Renal cortex interstitium (tissue), 11 donors: Measurements from ENCODE around the gene IFI27L1. TPM values are rescaled to one million over a fixed set of nuclear protein-coding genes. Genes with fewer than 3 reads are reported as not detected.

ENCODE experiments used
- DNase-seq, 11 donors: peaks; one replicate each; pipeline ENCODE4 v3.0.0-alpha.2; 2013; ENCODE audit warnings: low read depth in 9 of 11, low spot score in 4 of 11; ENCODE audit errors: extremely low read depth in 1 of 11
- polyA plus RNA-seq, 3 donors: library from polyadenylated mRNA; unstranded; fragments of 120-200 nt; gene quantifications; one replicate each; pipeline ENCODE4 v1.2.1, GENCODE V29; 2013; ENCODE audit not compliant: insufficient read length in 3 of 3

IFI27L1 gene
- polyA plus RNA-seq, 3 donors = 24.3 to 35.8 (median 28.0) TPM

DNA sequence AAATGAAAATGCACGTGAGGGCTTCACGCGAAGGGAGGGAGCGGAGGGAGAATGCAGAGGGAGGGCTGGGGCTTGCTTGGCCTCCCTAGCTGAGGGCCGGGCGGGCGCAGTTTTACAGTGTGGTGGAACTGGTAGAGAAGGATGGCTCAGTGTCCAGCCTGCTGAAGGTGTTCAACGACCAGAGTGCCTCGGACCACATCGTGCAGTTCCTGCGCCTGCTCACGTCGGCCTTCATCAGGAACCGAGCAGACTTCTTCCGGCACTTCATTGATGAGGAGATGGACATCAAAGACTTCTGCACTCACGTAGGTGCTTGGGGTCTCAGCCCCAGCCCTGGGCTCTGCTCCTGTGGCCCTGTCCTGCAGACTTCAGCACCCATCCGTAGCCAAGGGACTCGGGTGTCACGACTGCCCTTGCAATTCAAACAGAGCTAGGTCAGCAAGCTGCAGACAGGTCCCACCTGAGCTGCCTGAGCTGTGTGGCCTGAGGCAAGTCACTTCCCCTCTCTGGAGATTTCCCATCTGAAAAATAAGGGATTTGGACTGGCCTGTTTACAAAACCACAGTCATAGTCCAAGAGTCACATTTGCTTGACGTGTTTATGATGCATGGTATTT is 36.5 kb upstream of the IFI27L1 start:
- DNase-seq = no peak

DNA sequence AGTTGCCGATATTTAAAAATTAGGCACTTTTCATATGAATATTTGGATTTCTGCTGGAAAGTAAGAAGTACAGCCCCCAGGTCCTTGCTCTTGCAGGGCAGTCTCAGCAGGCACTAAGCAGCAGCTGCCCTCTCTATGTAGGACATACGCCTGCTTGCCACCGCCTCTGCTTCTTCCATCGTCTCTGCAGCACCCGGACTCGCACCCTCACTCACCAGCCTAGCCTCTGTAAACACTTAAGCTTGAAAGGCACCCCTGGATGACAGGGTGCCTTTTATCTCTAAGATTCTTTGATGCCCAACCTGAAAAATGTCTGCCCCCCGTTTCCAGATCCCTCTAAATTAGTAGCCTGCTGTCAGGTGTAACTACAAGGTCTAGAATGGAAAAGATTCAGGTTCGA is 36.0 kb upstream of the IFI27L1 start:
- no peak for DNase-seq

DNA sequence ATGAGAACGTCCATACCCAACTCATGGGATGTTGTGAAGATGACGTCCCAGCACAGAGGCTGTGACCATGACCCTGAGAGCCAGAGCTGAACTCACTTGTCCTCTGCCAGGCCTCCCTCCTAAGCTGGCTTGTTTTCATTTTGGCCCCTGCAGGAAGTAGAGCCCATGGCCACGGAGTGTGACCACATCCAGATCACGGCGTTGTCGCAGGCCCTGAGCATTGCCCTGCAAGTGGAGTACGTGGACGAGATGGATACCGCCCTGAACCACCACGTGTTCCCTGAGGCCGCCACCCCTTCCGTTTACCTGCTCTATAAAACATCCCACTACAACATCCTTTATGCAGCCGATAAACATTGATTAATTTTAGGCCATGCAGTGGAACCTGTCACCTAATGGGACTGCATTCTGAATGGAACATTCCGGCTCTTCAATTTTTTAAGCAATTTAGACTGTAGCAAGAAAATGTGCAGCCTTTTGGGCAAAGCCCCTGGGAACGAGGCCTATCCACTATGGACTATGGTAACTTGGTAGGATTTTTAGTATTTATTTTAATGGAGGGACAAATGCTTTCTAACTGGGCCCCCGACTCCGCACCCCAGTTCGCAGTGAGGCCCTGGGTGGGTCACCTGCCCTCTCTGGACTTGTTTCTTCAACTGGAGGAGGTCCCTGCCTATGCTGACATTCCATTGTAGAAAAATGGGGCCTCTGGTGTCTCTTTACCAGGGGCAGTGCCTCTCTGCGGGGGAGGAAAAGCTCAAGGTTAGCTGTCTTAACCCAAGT is 35.4 kb upstream of the IFI27L1 start:
- DNase-seq = no peak

DNA sequence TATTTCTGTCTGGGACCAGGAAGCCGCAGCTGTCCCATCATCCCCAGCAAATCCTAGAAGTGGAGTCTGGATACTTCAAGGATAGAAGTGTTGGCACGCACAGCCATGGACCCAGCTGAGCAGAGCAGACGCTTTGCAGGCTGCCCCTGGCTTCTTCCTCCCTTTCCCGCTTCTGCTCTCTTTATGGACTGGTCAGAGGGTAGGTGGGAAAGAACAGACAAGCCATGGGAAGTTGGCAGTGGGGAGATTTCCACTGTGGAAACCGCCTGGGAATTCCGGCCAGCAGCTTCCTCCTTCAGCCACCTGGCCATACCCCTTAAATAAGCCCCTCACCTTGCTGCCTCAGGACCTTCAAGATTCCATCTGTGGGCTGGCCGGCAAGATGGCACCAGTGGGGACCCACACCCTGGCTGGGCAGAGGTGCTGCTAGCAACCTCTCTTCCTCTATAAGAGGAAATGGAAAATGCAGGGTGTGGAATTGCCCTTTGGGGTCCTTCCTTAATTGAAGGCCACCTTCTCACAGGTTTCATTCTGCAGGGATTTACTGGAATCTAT is 34.3 kb upstream of the IFI27L1 start:
- no peak for DNase-seq

- DNase-seq = no peak
These were observed 33.5 kb upstream of the IFI27L1 start for GRCh38 chr14:94047581-94047980.

DNA sequence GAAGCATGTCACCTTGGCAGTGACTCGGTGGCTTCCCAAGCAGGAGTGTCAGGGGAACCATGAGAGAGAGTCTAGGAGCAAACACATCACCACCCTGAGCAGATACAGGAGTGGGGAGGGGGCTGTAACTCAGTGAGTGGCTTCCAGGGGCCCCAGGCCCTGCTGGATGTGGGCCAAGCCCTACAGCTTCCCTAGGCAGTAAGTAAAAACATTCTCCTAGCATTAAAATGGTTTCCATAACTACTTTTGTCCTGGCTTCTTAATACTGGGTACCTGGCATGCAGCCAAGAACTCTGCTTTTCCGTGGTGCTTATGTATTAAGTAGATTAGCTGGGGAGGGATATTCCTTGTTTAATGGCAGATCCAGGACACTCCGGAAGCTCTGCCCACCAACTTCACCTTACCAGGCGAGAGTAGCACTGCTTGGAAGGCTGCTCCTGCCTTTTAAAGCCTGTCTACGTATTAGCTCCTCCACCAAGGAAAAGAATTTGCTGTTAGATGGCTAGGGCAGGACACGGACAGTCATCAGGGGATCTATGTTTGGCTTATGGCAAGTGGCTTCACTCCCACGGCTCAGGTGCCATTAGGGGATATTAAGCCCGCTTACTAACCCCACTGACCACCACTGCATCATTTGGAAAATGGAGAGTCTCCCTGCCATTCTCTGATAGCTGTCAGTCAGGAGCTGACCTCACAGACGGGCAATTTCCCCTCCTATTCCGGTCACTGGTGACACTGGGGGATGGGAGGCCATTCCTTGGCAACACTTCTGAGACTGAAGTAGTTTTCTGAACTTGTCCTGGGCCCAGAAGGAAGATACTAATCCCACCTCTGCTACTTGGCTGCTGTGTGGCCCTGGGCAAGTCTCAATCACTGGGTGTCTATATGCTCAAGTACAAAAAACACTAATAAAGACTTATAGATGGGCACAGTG is 32.2 kb upstream of the IFI27L1 start:
- no peak for DNase-seq

GRCh38 chr14:94049625-94050023 is 31.5 kb upstream of the IFI27L1 start:
- no peak for DNase-seq

- no peak for DNase-seq
These were observed 30.8 kb upstream of the IFI27L1 start for GRCh38 chr14:94050231-94050880.

DNA sequence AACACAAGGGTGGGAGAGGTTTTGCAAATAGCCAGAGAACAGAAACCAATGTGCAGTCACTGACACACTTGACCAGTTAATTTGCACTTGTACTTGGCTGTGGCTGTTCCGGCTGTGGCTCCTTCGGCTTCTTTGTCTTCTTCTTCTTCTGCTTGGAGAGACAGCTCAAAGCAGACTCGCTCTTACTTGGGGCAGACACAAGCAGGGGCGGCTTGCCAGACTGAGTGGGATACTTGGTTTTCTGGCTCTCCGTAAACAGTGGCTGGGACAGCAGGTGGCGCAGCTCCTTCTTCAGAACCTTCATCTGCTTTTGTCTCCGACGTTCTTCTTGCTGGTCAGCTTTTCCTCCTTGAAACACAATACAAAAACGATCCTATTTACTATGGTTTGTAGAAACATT is 30.0 kb upstream of the IFI27L1 start:
- DNase-seq = no peak

DNA sequence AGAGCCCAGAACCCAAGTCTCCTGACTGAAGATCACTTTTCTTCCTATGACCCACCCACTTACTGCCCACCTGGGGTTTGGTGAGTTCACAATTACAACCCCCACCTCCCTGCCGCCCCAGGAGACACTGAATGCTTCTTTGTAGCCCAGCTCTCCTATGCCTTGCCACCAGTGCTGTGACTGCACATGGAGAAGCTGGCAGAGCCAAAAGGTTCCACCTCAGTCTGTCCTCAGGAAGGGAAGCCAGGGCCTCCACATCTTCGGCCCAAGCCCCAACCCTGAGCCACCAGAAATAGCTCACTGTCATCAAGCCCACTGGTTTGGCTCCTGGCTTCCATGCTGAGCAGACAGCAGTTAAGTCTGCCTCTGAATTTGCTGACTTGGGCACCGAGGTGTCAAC is 29.3 kb upstream of the IFI27L1 start:
- DNase-seq = no peak

DNA sequence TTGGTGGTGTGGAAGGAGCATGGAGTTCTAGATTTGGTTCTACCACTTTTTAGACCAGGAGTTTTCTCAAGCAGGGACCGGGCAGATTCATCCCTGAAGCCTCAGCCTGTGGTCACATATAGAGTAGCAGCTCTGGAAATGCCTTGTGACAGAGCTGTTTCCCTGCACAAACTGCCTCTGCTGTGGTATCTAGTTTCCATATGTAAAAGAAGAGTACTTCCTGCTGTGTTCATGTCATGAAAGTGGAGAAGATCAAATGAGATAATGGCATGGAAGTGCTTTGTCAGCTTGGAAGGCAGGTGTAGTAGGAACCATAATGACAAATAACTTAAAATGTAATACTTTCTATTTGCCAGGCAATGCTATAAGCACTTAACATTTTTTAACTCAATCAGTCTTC is 28.9 kb upstream of the IFI27L1 start:
- DNase-seq = no peak

DNA sequence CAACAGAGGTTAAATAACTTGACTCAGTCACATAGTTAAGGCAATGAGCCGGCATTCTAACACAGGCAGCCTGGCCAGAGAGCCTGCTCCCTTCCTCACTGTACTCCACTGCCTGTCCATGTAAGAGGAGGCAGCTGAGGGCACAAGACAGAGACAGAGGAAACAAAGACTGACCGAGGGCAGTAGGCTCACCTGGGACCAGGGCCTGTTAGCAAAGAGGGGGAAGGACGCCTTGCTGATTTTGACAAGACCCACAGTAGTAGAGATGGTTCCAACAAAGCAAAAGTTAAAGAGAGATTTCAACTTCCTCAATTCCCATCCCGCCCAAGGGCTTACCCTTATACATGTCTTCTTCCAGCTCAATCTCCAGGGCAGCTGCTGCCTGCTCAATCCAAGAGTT is 28.4 kb upstream of the IFI27L1 start:
- DNase-seq = no peak

DNA sequence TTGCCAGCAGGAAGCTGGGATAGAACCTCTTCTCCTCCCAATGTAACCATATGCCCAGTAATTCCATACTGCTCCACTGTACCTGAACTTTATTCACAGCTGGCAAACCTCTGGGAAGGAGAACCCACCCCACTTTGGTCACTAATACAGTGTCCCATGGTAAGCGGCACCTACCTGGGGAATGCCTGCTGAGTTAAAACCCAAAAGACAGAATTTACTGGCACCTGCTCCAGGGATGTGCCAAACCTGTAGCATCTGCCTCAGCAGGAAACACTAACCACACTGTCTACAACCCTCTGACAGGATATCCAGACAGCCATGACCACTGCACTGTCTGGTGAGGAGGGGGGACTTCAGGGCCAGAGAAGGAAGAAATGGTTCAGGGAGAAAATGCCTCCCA is 26.7 kb upstream of the IFI27L1 start:
- no peak for DNase-seq

- no peak for DNase-seq
These were observed 26.2 kb upstream of the IFI27L1 start for GRCh38 chr14:94054936-94055335.

DNA sequence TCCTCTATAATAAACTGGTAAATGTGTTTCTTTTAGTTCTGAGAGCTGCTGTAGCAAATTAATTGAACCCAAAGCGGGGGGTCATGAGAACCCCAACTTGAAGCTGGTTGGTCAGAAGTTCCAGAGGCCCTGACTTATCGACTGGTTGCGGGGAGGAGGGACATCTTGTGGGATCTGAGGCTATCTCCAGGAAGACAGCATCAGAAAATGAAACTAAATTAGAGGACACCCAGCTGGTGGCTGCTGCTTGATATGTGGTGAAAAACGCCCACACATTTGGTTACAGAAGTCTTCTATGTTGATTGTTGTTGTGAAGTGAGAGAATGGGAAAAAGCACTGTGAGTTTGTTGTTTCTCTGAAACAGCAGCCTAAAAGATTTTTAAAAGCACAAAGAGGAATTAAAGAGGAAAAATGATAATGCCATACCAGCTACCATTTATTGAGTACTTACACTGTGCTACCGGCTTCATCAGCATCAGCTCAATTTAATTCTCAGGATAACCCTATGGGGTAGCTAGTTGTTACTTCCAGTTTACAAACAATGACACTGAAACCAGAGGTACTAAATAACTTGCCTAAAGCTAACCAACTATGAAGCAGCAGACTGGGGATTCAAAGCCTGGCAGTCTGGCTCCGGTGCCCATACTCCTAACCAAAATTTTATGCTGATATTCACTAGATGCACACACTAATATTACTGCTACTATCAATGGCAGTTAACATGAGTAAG is 24.4 kb upstream of the IFI27L1 start:
- DNase-seq = peak in 2 of 11 donors; percentile 19 to 38

DNA sequence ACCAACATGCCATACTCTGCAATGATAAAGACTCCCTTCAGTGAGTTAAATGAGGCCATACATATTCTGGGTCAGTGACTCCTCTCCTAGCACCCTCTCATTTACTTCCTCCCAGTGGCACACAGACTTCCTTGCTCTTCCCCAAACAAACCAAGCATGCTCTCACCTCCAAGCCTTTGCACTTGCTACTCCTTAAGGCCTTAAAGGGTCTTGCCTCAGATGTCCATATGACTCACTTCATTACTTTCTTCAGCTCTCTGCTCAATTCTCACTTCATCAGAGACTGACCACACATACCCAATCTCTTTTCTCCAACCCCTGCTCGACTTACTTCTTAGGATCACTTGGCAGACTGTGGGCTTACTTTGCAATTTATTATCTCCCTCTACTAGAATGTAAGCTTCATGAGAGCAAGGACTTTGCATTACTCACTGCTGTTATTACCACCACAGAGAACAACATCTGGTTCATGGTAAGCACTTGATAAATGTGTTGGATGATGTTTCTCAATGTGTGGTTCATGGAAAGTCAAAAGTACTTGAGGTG is 22.9 kb upstream of the IFI27L1 start:
- DNase-seq = no peak

DNA sequence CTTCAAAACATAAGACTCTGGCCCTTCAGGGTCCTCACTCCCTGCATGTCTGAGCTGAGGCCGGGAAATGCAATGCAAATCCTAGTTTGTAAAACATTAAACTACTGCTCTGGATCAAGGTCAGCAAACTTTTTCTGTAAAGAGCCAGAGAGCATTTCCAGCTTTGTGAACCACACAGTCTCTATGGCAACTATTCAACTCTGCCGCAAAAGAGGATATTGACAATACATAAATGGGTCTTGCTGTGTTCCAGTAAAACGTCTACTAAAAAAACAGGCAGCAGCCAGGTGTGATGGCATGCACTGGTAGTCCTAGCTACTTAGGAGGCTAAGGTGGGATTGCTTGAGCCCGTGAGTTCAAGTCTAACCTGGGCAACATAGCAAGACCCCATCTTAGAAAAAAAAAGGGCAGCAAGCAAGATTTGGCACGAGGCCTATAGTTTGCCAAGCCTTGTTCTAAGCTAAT is 22.4 kb upstream of the IFI27L1 start:
- no peak for DNase-seq

- no peak for DNase-seq
These were observed 21.1 kb upstream of the IFI27L1 start for GRCh38 chr14:94059998-94060397.
